DOHH2 (cell line): ENCODE results near the gene RHOD.

ENCODE experiments used
- H3F3A ChIP-seq: fragments of 200-600 bp; sonication (generic), shearing (Covaris generic); 2 replicates; pipeline ENCODE4 v1.6.0; 2016; ENCODE audit warnings: antibody characterized with exemption, mild to moderate bottlenecking; ENCODE audit not compliant: control insufficient read depth, insufficient read depth
- H3K27ac ChIP-seq: fragments of 200-600 bp; sonication (generic); 2 replicates; pipeline ENCODE4 v1.5.1; 2014; ENCODE audit warnings: low read depth, mild to moderate bottlenecking, low read length, moderate library complexity
- H3K27me3 ChIP-seq: fragments of 200-600 bp; sonication (generic); 2 replicates; pipeline ENCODE4 v1.6.1; 2014; ENCODE audit warnings: mild to moderate bottlenecking, low read length, mixed read lengths; ENCODE audit not compliant: control insufficient read depth
- H3K36me3 ChIP-seq: fragments of 200-600 bp; sonication (generic); 2 replicates; pipeline ENCODE4 v1.6.1; 2014; ENCODE audit warnings: mild to moderate bottlenecking, low read length, moderate library complexity, mixed read lengths; ENCODE audit not compliant: control insufficient read depth
- H3K4me1 ChIP-seq: fragments of 200-600 bp; sonication (generic); 2 replicates; pipeline ENCODE4 v1.6.1; 2014; ENCODE audit warnings: mild to moderate bottlenecking, low read length, mixed read lengths; ENCODE audit not compliant: control insufficient read depth
- H3K4me2 ChIP-seq: fragments of 200-600 bp; sonication (generic); 2 replicates; pipeline ENCODE4 v1.6.0; 2014; ENCODE audit warnings: mild to moderate bottlenecking, low read length, moderate library complexity
- H3K4me3 ChIP-seq: fragments of 200-600 bp; sonication (generic); 2 replicates; pipeline ENCODE4 v1.5.1; 2014; ENCODE audit warnings: mild to moderate bottlenecking, low read length, mixed read lengths
- H3K79me2 ChIP-seq: fragments of 200-600 bp; sonication (generic); 2 replicates; pipeline ENCODE4 v1.6.1; 2014; ENCODE audit warnings: mild to moderate bottlenecking, low read length, mixed read lengths; ENCODE audit not compliant: control insufficient read depth
- H3K9me2 ChIP-seq: fragments of 200-600 bp; sonication (generic); replicated peaks from 2 replicates; pipeline ENCODE4 v1.6.1; 2014; ENCODE audit warnings: mild to moderate bottlenecking, low read length, mixed read lengths; ENCODE audit not compliant: control insufficient read depth
- H3K9me3 ChIP-seq: fragments of 200-600 bp; sonication (generic); 2 replicates; pipeline ENCODE4 v1.6.1; 2014; ENCODE audit warnings: antibody characterized with exemption, low read length, mixed read lengths; ENCODE audit not compliant: control insufficient read depth, insufficient read depth
- H4K20me1 ChIP-seq: fragments of 200-600 bp; sonication (generic); 2 replicates; pipeline ENCODE4 v1.6.0; 2014; ENCODE audit warnings: low read depth, mild to moderate bottlenecking, antibody characterized with exemption, low read length, moderate library complexity; ENCODE audit not compliant: control insufficient read depth, insufficient read depth
- CTCF ChIP-seq: fragments of 200-600 bp; sonication (generic); IDR thresholded peaks from one replicate; pipeline ENCODE4 v1.5.1; 2014; ENCODE audit warnings: antibody characterized with exemption, mild to moderate bottlenecking, low read depth, low read length; ENCODE audit not compliant: poor library complexity, severe bottlenecking
- EZH2phosphoT487 ChIP-seq: fragments of 200-600 bp; sonication (generic); IDR thresholded peaks from 2 replicates; pipeline ENCODE4 v1.6.1; 2017; ENCODE audit warnings: borderline replicate concordance, mild to moderate bottlenecking, antibody characterized with exemption, low read length, moderate library complexity, mixed read lengths

Gene RHOD

DNA sequence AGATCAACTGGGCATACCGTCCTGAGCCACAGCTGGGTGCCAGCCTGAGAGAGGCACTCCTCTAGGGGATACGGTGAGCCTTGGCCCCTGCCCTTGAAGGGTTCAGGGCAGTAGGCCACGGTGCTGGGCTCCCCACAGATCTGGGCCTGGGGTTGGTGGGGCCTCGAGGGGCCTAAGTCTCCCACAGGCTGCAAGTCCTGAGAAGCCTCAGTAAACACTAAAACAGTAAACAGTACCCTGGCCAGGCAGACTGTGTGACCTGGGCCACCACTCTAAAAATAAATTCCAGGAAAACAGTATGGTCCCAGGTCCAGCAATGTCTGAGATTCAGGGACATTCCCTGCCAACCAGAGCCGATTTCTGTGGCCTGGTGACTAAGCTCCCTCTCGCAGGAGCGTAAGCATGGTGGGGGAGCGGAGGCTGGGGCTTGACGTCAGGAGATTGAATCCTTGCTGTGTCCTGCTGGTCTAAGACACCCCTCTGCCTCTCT, 2.3 kb upstream of the RHOD start:
- peaks cover 8% of the 10 kb centered on the region for H3K4me1 ChIP-seq
- H3F3A ChIP-seq, result no peaks in the 10 kb centered on the region
- no peaks in the 10 kb centered on the region for H3K9me2 ChIP-seq
- no peak overlapping the region for H3K4me3 ChIP-seq
- TF ChIP-seq EZH2phosphoT487 (no peak), CTCF (no peak)
- H3K27ac ChIP-seq, result no peak overlapping the region
- H3K36me3 ChIP-seq, result no peaks in the 10 kb centered on the region
- no peaks in the 10 kb centered on the region for H3K79me2 ChIP-seq
- peaks cover 58% of the 10 kb centered on the region for H3K27me3 ChIP-seq
- no peak overlapping the region for H3K4me2 ChIP-seq
- no peaks in the 10 kb centered on the region for H3K9me3 ChIP-seq
- no peaks in the 10 kb centered on the region for H4K20me1 ChIP-seq

GRCh38 chr11:67054836-67055523, 1.7 kb upstream of the RHOD start:
- Histone ChIP-seq H3K27ac (no peak overlapping the region), H3K9me2 (no peaks in the 10 kb centered on the region), H3K4me1 (peaks cover 8% of the 10 kb centered on the region), H3K9me3 (no peaks in the 10 kb centered on the region), H3K4me2 (no peak overlapping the region), H3K79me2 (no peaks in the 10 kb centered on the region), H3K36me3 (no peaks in the 10 kb centered on the region), H3K4me3 (no peak overlapping the region), H3F3A (no peaks in the 10 kb centered on the region), H4K20me1 (no peaks in the 10 kb centered on the region), H3K27me3 (peaks cover 58% of the 10 kb centered on the region)
- TF ChIP-seq CTCF, result no peak
- TF ChIP-seq EZH2phosphoT487, result no peak

GRCh38 chr11:67055812-67056211, 835 bp upstream of the RHOD start:
- peaks cover 52% of the 10 kb centered on the region for H3K27me3 ChIP-seq
- no peaks in the 10 kb centered on the region for H3K9me3 ChIP-seq
- TF ChIP-seq CTCF (no peak), EZH2phosphoT487 (no peak)
- no peaks in the 10 kb centered on the region for H3F3A ChIP-seq
- no peak overlapping the region for H3K4me3 ChIP-seq
- peaks cover 8% of the 10 kb centered on the region for H3K4me1 ChIP-seq
- H3K36me3 ChIP-seq, result no peaks in the 10 kb centered on the region
- no peak overlapping the region for H3K27ac ChIP-seq
- H3K4me2 ChIP-seq, result peak overlapping the region; percentile 52; the same call in 1 of the 2 replicates
- H3K9me2 ChIP-seq, result no peaks in the 10 kb centered on the region
- no peaks in the 10 kb centered on the region for H3K79me2 ChIP-seq
- H4K20me1 ChIP-seq, result no peaks in the 10 kb centered on the region
